ENCODE data around the gene MAP3K14.

Gene MAP3K14

DNA sequence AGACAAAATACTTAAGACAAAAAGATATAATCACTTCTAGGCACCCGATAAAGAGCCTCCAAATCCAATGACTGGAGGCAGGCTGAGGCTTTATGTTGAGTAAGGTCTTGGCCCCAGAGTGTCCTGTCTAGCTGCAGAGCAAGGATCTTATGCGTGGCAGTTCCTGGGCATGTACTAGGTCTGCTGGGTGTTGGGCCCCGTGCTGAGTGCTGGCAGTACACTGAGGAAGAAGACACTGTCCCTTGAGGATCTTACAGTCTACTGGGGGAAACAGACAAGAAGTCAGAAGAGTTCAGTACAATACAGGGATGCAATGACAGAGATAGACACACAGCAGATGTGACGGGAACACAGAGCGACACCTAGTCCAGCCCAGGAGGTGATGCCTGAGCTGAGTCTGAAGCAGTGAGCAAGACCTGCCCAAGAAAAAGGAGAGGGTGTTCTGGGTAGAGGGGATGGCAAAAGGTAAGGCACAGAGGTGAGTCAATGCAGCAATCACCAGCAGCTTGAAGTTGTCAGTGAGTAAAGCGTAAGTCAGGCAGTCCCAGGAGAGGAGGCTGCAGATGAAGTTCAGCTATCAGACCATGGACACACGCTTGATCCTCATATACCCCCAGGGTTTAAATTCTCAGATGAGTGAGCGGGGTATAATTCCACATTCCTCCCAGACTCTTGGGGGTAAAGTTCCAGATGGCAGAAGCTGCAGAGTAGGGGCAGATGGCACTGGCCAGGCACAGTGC is 18.1 kb downstream of the MAP3K14 start:
- DNase-seq, result no peak

DNA sequence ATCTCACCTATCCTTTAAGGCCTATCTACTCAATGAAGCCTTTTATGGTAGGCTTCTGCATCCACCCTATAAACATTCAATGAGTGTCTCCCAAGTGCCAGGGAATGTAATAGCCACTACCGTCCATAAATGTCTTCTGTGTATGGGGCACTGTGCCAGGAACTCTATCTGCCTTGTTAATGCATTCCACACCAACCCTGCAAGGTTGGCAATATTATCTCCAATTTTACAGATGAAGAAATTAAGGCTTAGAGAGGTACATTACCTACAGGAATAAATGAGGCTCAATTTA is 20.0 kb downstream of the MAP3K14 start:
- no peak for DNase-seq

- DNase-seq, result no peak
Measured at GRCh38 chr17:45296003-45296832, 20.6 kb downstream of the MAP3K14 start.

- DNase-seq, result no peak
Measured at GRCh38 chr17:45294506-45294905, 22.3 kb downstream of the MAP3K14 start.

DNA sequence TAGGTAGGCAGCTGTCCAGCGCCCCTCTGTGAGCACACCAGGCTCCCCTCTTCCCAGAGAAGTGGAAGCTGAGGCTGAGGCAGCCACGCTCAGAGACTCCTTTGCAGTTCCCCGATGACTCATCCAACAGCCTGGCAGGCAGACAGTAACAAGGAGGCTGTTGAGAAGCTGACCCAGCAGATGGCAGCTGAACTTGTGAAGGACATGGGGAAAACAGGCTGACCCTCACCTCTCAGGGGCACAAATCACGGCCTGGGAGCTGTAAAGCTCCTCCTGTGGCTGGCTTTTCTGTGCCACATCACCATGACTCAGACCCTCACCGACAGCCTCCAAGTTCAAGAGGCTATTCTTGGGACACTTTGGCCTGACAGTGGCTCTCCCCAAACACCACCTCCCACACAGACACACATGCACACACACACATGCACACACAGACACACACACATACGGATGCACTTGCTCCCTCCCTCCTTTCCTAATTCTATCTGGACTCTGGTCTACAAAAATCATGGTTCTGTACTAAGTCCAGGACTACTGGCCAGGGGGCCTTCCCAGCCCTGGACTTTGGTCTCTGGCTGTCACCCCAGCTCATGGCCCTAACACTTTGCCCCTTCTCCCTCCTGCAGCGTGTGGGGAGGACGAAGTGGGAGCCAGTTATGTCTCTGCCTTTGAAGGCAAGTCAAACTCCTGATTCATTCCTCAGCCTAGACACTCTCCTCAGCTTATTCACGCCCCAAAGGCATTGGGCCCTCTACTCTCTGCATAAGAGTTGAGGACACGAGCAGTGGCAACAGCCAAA is 23.2 kb downstream of the MAP3K14 start:
- no peak for DNase-seq

DNA sequence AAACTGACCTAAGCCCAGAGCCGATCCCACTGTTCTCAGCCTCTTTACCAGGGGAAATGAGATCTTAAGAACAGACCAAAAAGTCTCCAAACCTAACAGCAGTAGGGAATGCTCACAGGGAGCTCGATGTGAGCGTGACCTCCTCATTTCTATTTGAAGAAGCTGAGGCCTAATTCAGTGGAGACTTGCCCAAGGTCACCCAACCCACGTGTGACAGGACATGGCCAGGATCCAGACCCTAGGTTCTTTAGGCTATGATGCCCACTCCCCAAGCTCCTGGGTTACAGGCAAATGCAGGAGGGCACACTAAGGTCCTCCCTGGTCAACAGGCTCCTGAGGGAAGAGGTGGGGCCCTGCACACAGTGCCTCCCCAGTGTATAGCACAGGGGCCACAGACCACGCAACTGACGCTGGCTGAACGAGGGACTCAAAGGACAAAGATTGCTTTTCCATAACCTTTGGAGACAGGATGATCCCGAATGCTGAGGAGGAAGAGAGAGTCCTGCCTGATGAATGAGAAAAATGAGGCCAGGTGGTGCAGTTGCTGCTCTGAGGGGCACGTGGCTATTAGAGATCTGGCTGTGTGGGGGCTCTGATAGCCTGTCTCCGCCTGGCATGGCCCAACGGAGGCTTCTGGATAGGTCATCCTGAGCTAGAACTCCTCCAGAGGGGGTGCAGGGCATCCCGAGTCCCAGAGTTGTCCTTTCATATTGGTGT is 24.0 kb downstream of the MAP3K14 start:
- no peak for DNase-seq

- no peak for DNase-seq
Measured at GRCh38 chr17:45291171-45291805, 25.5 kb downstream of the MAP3K14 start.

DNA sequence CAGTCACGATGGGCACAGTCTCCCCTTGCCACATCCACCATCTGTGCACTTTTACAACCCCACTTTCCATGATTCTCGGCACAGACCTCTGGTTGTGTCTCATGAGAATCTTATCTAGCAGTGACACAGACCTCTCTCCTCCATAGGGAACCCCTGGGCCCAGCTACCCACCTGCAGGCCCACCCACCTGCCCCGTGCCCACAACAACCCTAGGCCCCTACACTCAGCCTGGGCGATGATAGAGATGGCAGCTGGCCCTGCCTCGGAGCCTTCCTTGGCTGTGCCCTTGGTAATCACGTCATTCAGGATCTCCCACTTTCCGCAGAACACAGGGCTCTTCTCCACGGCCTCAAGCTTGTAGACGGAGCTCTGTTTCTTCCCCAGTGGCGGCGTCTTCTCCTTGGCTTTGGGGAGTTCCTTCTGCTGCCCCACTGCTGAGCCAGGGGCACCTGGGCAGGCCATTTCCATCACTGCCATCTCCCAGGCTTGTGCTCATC is 26.5 kb downstream of the MAP3K14 start:
- DNase-seq, result no peak

DNA sequence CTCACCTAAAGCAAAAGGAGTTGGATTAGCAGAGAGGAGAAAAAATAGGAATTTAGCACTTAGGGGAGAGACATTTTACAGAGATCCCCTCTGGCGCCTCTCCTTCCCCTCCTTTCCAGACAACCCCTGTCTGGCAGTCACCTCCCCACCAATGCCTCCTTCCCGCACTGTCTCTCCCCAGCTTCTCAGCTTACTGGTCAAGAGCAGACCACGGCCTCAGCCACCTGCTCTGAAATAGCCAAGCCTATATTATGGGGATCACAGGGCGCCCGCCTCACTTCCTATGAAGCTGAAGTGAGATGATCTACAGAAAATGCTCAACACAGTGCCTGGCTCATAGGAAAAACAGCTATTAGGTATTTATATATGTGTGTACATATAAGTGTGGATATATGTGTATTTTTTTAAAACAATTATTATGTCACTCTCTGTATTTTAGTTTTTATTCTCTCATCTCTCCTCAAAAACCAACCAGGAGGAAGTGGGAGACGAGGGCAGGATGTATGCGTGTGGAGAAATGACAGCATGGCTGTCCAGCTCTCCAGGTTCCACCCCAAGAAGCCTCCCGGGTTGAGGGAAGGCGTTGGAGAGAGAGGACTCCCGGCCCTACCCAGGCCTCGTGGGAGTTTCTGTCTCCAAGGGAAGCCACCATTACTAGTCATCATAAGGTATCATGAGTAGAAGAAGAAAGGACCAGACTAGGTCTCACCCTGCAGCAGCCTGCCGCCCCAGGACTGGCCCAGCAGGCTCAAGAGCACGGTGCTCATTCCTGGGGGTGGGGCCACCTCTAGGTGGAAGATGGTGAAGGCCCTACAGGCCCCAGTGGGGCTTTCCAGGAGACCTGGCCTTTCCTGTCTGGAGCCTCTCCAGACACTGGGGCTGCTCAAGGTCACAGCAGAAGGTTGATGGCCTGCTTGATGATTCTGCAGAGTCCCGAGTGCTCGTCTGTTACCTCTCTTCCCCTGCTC is 27.2 kb downstream of the MAP3K14 start:
- DNase-seq, result no peak

DNA sequence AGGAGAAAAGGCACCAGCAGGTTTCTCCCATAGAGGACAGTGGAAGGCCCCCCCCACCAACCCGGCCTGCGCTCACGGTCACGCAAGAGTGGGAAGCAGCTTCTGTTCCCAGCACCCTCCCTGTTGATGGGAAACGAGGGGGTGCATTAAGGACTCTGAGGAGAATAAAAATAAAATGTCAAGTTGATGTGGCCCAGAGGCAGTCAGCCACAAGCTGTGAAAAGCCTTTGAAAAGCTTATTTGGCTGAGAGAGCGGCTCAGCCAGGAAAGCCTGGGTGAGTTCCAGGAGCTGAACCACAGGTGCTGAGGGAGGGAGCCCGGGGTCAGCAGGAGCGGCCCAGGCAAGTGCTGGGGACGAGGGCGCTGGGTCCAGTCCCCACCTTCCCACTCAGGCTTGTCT is 28.0 kb downstream of the MAP3K14 start:
- DNase-seq, result no peak

- peak; percentile 39 for DNase-seq
Measured at GRCh38 chr17:45287526-45288500, 29.0 kb downstream of the MAP3K14 start.

DNA sequence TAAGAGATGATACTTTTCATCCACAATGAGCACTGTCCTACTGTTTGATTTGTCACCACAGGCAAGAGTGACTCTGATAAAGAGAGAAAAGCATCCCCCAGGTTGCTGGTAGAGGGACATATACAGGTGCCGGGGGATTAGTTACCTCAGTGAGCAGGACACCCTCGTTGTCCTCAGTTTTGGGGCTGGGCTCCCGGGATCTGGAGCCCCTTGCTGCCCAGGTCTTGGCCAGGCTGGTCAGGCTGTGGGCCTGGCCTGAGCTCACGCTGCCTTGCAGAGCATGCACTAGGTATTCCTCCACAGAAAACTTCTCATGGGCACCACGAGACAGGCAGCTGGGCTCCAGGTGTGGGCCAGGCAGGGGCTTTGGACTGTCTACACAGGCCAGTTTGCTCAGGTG is 30.5 kb downstream of the MAP3K14 start:
- no peak for DNase-seq

DNA sequence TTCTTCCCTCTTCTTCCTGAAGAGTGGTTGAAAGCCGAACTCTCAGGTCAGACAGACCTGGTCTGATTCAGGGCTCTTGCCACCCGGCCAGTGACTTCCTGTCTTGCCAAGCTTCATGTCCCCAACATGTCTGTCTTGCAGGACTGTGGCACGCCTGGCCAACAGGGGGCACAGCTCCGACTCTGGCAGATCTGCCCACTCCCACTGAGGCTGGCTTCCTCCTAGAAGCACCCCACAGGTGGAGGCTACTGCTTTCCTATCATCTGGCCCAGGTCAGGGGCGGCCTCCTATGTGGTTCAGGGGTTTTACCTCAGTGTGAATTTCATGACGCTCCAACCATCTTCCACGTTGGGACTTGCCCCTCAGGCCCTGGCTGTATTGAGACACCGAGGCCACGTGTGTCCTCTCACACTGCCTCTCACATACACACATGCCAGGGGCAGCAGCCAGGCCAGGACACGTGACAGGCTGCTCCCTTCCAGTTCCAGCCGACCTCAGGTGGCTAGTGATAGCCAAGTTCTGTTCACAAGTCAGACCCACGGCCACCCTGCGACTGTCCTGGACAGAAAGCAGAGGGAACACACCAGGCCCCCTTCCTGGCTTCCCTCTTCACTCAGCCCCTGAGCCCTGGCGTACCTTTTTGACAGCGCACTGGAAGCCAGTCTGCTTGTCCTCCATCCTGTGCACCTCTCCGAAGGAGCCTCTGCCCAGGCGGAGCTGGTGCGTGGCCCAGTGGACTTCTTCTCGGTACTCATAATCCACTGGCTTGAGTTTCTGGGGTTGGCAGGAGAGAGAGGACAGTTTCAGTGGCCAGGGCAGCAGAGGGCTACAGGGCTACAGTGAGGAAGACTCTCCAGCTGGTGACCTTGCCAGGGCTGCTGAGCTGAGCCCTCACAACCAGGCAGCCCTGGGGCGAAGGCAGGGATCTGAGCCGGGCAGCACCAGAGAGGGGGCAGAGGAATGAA is 32.4 kb downstream of the MAP3K14 start:
- DNase-seq, result no peak

- no peak for DNase-seq
Measured at GRCh38 chr17:45283711-45284110, 33.1 kb downstream of the MAP3K14 start.

GRCh38 chr17:45282683-45283644 is 33.9 kb downstream of the MAP3K14 start:
- DNase-seq, result no peak

DNA sequence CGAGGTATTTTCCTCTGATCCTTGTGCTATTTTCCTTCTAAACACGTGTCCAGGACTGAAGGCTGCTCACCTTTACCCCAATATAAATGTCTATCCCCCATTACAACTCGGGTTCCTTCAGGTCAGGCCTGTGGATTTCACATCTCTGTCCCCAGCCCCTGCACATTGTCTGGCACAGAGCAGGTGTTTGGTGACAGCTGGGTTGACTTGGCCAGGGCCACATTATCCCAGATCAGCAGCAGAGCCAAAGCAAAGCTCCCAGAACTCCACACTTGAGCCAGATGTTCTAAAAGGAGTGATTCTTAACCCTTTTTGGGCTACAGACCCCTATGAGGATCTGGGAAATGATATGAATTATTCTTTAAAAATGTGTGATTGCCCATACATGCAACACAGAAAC is 36.9 kb downstream of the MAP3K14 start:
- DNase-seq, result no peak

GRCh38 chr17:45277992-45278391 is 38.8 kb downstream of the MAP3K14 start:
- no peak for DNase-seq

All from NCI-H1105 treated with DMSO at 0.1 percent for 48 hours (cell line).